ENCODE data around the gene CD300C.
"Not testable (repeated sequence)": the region's sequence is repeated elsewhere in the genome, so short reads cannot be mapped to it uniquely, and the experiment has no call there.

Gene CD300C

GRCh38 chr17:74574489-74575142 is 28.7 kb upstream of the CD300C start:
- H3K9ac ChIP-seq (ENCODE audit: low read depth in 1 of 2, low read length in 2 of 2) = no peak overlapping the region
- H3K4me3 ChIP-seq (ENCODE audit: low read depth in 1 of 2, low read length in 2 of 2) = no peak overlapping the region
- H3K9me3 ChIP-seq (ENCODE audit: control insufficient read depth in 1 of 2, low read length in 2 of 2) = no peaks in the 10 kb centered on the region
- H3K27me3 ChIP-seq (ENCODE audit: control insufficient read depth in 1 of 2, insufficient read depth in 2 of 2, low read length in 2 of 2) = peaks cover 0 to 4% of the 10 kb centered on the region in 2 donors
- no peaks in the 10 kb centered on the region for H3K36me3 ChIP-seq (ENCODE audit: control insufficient read depth in 1 of 2, insufficient read depth in 2 of 2, low read length in 2 of 2)
- H3K4me1 ChIP-seq (ENCODE audit: control insufficient read depth in 1 of 2, insufficient read depth in 2 of 2, low read length in 2 of 2) = peaks cover 0 to 4% of the 10 kb centered on the region in 2 donors
- H3K27ac ChIP-seq (ENCODE audit: low read depth, low read length) = no peak overlapping the region

DNA sequence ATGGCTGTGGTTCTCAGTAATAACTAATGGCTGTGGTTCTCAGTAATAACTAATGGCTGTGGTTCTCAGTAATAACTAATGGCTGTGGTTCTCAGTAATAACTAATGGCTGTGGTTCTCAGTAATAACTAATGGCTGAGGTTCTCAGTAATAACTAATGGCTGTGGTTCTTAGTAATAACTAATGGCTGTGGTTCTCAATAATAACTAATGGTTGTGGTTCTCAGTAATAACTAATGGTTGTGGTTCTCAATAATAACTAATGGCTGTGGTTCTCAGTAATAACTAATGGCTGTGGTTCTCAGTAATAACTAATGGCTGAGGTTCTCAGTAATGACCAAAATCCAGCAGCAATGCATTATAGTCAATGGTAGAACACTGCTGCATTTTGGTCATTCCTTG is 27.7 kb upstream of the CD300C start:
- H3K27ac ChIP-seq (ENCODE audit: low read depth, low read length); H3K36me3 ChIP-seq (ENCODE audit: control insufficient read depth in 1 of 2, insufficient read depth in 2 of 2, low read length in 2 of 2); H3K9ac ChIP-seq (ENCODE audit: low read depth in 1 of 2, low read length in 2 of 2): not testable (repeated sequence)

DNA sequence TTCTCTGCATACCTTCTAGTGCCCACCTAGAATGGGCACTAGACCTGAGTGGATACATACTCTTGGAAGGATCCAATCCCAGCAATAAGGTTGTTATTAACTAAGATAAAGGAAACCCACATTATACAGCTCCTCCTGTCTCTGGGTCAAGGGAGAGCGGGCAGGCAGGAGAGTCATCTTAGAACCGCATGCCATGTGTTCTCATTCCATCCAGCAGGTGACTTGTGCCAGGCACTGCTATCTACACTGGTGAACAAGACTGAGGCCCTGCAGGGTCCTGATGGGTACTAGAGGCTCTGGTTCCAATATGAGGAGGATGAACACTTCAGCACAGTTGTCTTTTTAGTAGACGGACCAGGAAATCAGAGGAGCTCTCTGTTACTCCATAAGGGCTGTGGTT is 27.3 kb upstream of the CD300C start:
- H3K27ac ChIP-seq (ENCODE audit: low read depth, low read length) = no peak overlapping the region
- H3K9me3 ChIP-seq (ENCODE audit: control insufficient read depth in 1 of 2, low read length in 2 of 2) = no peaks in the 10 kb centered on the region
- H3K9ac ChIP-seq (ENCODE audit: low read depth in 1 of 2, low read length in 2 of 2) = no peak overlapping the region
- H3K4me3 ChIP-seq (ENCODE audit: low read depth in 1 of 2, low read length in 2 of 2) = no peak overlapping the region
- peaks cover 4 to 10% of the 10 kb centered on the region in 2 donors for H3K4me1 ChIP-seq (ENCODE audit: control insufficient read depth in 1 of 2, insufficient read depth in 2 of 2, low read length in 2 of 2)
- H3K27me3 ChIP-seq (ENCODE audit: control insufficient read depth in 1 of 2, insufficient read depth in 2 of 2, low read length in 2 of 2) = peaks cover 3 to 4% of the 10 kb centered on the region in 2 donors
- H3K36me3 ChIP-seq (ENCODE audit: control insufficient read depth in 1 of 2, insufficient read depth in 2 of 2, low read length in 2 of 2) = no peaks in the 10 kb centered on the region

More for the DNA sequence above, 27.7 kb upstream of the CD300C start:
- H3K4me3 ChIP-seq (ENCODE audit: low read depth in 1 of 2, low read length in 2 of 2); H3K4me1 ChIP-seq (ENCODE audit: control insufficient read depth in 1 of 2, insufficient read depth in 2 of 2, low read length in 2 of 2); H3K9me3 ChIP-seq (ENCODE audit: control insufficient read depth in 1 of 2, low read length in 2 of 2); H3K27me3 ChIP-seq (ENCODE audit: control insufficient read depth in 1 of 2, insufficient read depth in 2 of 2, low read length in 2 of 2): not testable (repeated sequence)

GRCh38 chr17:74571621-74572270 is 25.8 kb upstream of the CD300C start:
- Histone ChIP-seq H3K4me3 (ENCODE audit: low read depth in 1 of 2, low read length in 2 of 2) (no peak overlapping the region), H3K9me3 (ENCODE audit: control insufficient read depth in 1 of 2, low read length in 2 of 2) (no peaks in the 10 kb centered on the region), H3K36me3 (ENCODE audit: control insufficient read depth in 1 of 2, insufficient read depth in 2 of 2, low read length in 2 of 2) (no peaks in the 10 kb centered on the region), H3K9ac (ENCODE audit: low read depth in 1 of 2, low read length in 2 of 2) (no peak overlapping the region), H3K27ac (ENCODE audit: low read depth, low read length) (no peak overlapping the region), H3K4me1 (ENCODE audit: control insufficient read depth in 1 of 2, insufficient read depth in 2 of 2, low read length in 2 of 2) (peaks cover 4 to 10% of the 10 kb centered on the region in 2 donors), H3K27me3 (ENCODE audit: control insufficient read depth in 1 of 2, insufficient read depth in 2 of 2, low read length in 2 of 2) (peaks cover 4 to 7% of the 10 kb centered on the region in 2 donors)

GRCh38 chr17:74569020-74570003 is 23.4 kb upstream of the CD300C start:
- no peak overlapping the region for H3K27ac ChIP-seq (ENCODE audit: low read depth, low read length)
- peaks cover 2 to 7% of the 10 kb centered on the region in 2 donors for H3K27me3 ChIP-seq (ENCODE audit: control insufficient read depth in 1 of 2, insufficient read depth in 2 of 2, low read length in 2 of 2)
- no peak overlapping the region for H3K9ac ChIP-seq (ENCODE audit: low read depth in 1 of 2, low read length in 2 of 2)
- H3K4me3 ChIP-seq (ENCODE audit: low read depth in 1 of 2, low read length in 2 of 2) = no peak overlapping the region
- peaks cover 0 to 10% of the 10 kb centered on the region in 2 donors for H3K4me1 ChIP-seq (ENCODE audit: control insufficient read depth in 1 of 2, insufficient read depth in 2 of 2, low read length in 2 of 2)
- H3K9me3 ChIP-seq (ENCODE audit: control insufficient read depth in 1 of 2, low read length in 2 of 2) = no peaks in the 10 kb centered on the region
- no peaks in the 10 kb centered on the region for H3K36me3 ChIP-seq (ENCODE audit: control insufficient read depth in 1 of 2, insufficient read depth in 2 of 2, low read length in 2 of 2)

DNA sequence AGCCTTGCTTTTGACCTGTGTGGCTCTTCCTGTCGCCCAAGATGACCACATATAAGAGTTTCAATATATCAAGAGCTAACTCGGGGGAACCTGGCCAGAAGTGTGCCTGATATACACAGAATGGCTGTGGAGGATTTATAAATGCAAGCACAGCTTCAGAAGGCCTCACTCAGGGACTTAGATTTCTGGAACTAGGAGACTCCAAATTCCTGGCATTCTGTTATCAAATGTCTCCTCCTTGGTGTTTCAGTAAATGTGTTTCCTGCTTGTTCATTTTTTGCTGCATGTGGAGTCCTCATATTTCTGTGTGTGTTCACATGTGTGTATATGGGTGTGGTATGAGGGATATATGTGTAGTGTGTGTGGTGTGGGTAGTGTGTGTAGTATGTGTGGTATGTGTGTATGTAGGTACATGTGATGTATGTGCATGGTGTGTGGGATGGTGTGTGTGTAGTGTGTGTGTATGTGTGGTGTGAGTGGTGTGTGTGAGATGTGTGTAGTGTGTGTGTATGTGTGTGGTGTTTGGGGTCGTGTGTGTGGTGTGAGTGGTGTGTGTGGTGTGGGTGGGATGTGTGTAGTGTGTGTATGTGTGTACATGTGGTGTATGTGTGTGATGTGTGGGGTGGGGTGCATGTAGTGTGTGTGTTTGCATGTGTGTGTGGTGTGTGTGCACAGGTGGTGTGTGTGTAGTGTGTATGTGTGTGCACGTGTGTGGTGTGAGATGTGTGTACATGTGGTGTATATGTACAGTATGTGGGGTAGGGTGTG is 22.4 kb upstream of the CD300C start:
- Histone ChIP-seq H3K4me1 (ENCODE audit: control insufficient read depth in 1 of 2, insufficient read depth in 2 of 2, low read length in 2 of 2) (peaks cover 0 to 10% of the 10 kb centered on the region in 2 donors), H3K9ac (ENCODE audit: low read depth in 1 of 2, low read length in 2 of 2) (no peak overlapping the region), H3K36me3 (ENCODE audit: control insufficient read depth in 1 of 2, insufficient read depth in 2 of 2, low read length in 2 of 2) (no peaks in the 10 kb centered on the region), H3K4me3 (ENCODE audit: low read depth in 1 of 2, low read length in 2 of 2) (no peak overlapping the region), H3K9me3 (ENCODE audit: control insufficient read depth in 1 of 2, low read length in 2 of 2) (no peaks in the 10 kb centered on the region), H3K27me3 (ENCODE audit: control insufficient read depth in 1 of 2, insufficient read depth in 2 of 2, low read length in 2 of 2) (peaks cover 0 to 10% of the 10 kb centered on the region in 2 donors), H3K27ac (ENCODE audit: low read depth, low read length) (no peak overlapping the region)

DNA sequence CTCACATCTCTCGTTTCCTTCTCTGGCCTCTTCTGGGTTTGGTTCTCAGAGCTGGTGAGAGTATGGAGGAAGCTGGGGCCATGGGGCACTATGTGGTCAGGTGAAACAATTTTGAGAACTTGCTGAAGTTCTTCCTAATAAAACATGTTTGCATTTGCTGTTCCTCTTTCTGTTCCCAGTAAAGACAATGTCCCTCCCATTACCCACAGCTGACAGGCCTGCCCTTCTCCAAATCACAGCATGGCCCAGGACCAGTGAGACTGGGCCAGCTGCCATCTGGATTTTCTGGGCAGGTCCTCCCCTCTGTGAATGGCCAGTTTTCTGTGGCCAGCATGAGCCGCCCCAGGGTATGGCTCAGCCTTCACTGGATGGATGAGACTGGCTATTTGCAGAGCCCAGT is 21.5 kb upstream of the CD300C start, which contains the start of gene CD300H:
Gene CD300H, minus strand, starts transcription at position 113 of the 400 bp plus-strand sequence.
- H3K9me3 ChIP-seq (ENCODE audit: control insufficient read depth in 1 of 2, low read length in 2 of 2) = no peaks in the 10 kb centered on the region
- no peak within 1 kb of the TSS for H3K9ac ChIP-seq (ENCODE audit: low read depth in 1 of 2, low read length in 2 of 2)
- no peaks in the 10 kb centered on the region for H3K36me3 ChIP-seq (ENCODE audit: control insufficient read depth in 1 of 2, insufficient read depth in 2 of 2, low read length in 2 of 2)
- peaks cover 0 to 10% of the 10 kb centered on the region in 2 donors for H3K4me1 ChIP-seq (ENCODE audit: control insufficient read depth in 1 of 2, insufficient read depth in 2 of 2, low read length in 2 of 2)
- H3K27me3 ChIP-seq (ENCODE audit: control insufficient read depth in 1 of 2, insufficient read depth in 2 of 2, low read length in 2 of 2) = peaks cover 0 to 14% of the 10 kb centered on the region in 2 donors
- H3K4me3 ChIP-seq (ENCODE audit: low read depth in 1 of 2, low read length in 2 of 2) = no peak within 1 kb of the TSS
- H3K27ac ChIP-seq (ENCODE audit: low read depth, low read length) = no peak within 1 kb of the TSS

DNA sequence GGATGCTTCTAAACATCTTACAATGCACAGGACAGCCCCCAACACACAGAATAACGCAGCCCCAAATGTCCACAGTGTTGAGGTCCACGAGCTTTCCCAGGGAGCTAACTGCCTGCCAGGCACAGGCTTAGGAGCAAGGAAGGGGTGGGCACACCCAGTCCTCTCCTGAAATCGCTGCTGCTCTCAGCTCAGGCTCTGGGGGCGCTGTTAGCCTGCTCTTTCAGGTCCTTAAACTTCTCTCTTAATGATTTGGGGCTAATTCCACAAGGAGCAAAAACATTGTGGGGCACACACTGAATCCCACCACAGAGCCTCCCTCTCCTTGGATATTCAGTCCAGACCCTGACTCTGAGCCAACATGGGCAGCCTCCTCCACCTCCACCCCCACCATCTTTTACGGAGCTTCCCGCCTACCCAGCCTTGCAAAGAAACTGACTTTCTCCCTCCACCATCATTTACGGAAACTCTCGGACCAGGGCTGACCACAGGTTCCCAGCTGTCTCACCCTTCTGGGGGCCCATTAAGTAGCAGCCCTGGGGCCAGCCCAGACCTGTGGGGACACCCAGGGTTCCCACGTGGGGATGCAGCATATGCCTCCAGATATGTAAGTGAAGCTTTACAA is 20.3 kb upstream of the CD300C start:
- Histone ChIP-seq H3K27ac (ENCODE audit: low read depth, low read length) (no peak overlapping the region), H3K27me3 (ENCODE audit: control insufficient read depth in 1 of 2, insufficient read depth in 2 of 2, low read length in 2 of 2) (peaks cover 0 to 14% of the 10 kb centered on the region in 2 donors), H3K9ac (ENCODE audit: low read depth in 1 of 2, low read length in 2 of 2) (no peak overlapping the region), H3K4me3 (ENCODE audit: low read depth in 1 of 2, low read length in 2 of 2) (no peak overlapping the region), H3K36me3 (ENCODE audit: control insufficient read depth in 1 of 2, insufficient read depth in 2 of 2, low read length in 2 of 2) (no peaks in the 10 kb centered on the region), H3K4me1 (ENCODE audit: control insufficient read depth in 1 of 2, insufficient read depth in 2 of 2, low read length in 2 of 2) (peaks cover 0 to 10% of the 10 kb centered on the region in 2 donors), H3K9me3 (ENCODE audit: control insufficient read depth in 1 of 2, low read length in 2 of 2) (no peaks in the 10 kb centered on the region)

DNA sequence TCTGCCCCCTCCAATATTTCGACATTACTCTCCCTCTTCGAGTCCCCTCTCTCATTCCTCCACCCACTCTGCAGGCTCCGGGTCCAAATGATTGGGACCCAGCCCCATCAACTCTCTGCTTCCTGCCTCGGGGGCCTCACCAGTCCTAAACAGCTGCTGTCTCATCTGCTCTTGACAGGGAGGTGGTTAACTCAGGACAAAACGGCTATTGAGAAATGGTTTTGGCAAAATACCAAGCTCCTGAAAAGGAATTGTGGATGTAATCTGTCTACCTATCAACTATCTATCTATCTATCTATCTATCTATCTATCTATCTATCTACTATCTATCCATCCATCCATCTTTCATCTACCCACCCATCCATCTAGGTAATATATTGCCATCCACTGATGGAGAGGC is 19.2 kb upstream of the CD300C start:
- Histone ChIP-seq H3K4me3 (ENCODE audit: low read depth in 1 of 2, low read length in 2 of 2) (no peak overlapping the region), H3K27ac (ENCODE audit: low read depth, low read length) (no peak overlapping the region), H3K4me1 (ENCODE audit: control insufficient read depth in 1 of 2, insufficient read depth in 2 of 2, low read length in 2 of 2) (peaks cover 0 to 10% of the 10 kb centered on the region in 2 donors), H3K27me3 (ENCODE audit: control insufficient read depth in 1 of 2, insufficient read depth in 2 of 2, low read length in 2 of 2) (peaks cover 0 to 14% of the 10 kb centered on the region in 2 donors), H3K36me3 (ENCODE audit: control insufficient read depth in 1 of 2, insufficient read depth in 2 of 2, low read length in 2 of 2) (no peaks in the 10 kb centered on the region), H3K9me3 (ENCODE audit: control insufficient read depth in 1 of 2, low read length in 2 of 2) (no peaks in the 10 kb centered on the region), H3K9ac (ENCODE audit: low read depth in 1 of 2, low read length in 2 of 2) (no peak overlapping the region)
